Muscle of leg (tissue), 11 donors: ENCODE data around the gene COL25A1. TPM values are rescaled to one million over a fixed set of nuclear protein-coding genes. Genes with fewer than 3 reads are reported as not detected.

ENCODE experiments used
- DNase-seq: peaks from one replicate; pipeline ENCODE4 v3.0.0; 2013
- H3K27ac ChIP-seq: one replicate; pipeline ENCODE4 v1.5.1; 2013; ENCODE audit warnings: mild to moderate bottlenecking, low read length, control low read depth
- H3K27me3 ChIP-seq: one replicate; pipeline ENCODE4 v1.6.1; 2013; ENCODE audit warnings: low read length; ENCODE audit not compliant: control insufficient read depth, insufficient read depth
- H3K36me3 ChIP-seq: one replicate; pipeline ENCODE4 v1.6.1; 2013; ENCODE audit warnings: low read length; ENCODE audit not compliant: control insufficient read depth, insufficient read depth
- H3K4me1 ChIP-seq: one replicate; pipeline ENCODE4 v1.6.1; 2013; ENCODE audit warnings: low read length; ENCODE audit not compliant: control insufficient read depth, insufficient read depth
- H3K4me3 ChIP-seq: one replicate; pipeline ENCODE4 v1.5.1; 2013; ENCODE audit warnings: low read length, control low read depth
- H3K9me3 ChIP-seq: replicated peaks from 2 replicates; pipeline ENCODE4 v1.6.1; 2013; ENCODE audit warnings: low read depth, low read length; ENCODE audit not compliant: control insufficient read depth
- WGBS: methylation state at CpG from one replicate; pipeline ENCODE4 v1.1.5; 2013; ENCODE audit warnings: missing lambda C conversion rate; ENCODE audit not compliant: insufficient coverage; 5-methylcytosine and 5-hydroxymethylcytosine counted together
- polyA plus RNA-seq, 8 donors: library from polyadenylated mRNA; unstranded; fragments of 120-200 nt; gene quantifications; one replicate each; pipeline versions ENCODE4 v1.2.1 to v1.2.3, GENCODE V29; 2013; ENCODE audit warnings: inconsistent platforms in 1 of 8, low replicate concordance in 1 of 8; ENCODE audit not compliant: insufficient read length in 8 of 8, insufficient read depth in 1 of 8
- total RNA-seq: library from RNA; stranded (reverse); fragments of 120-200 nt; gene quantifications from one replicate; pipeline ENCODE4 v1.2.4, GENCODE V29; 2013

COL25A1 gene
- total and polyA plus RNA-seq, 9 donors, result 4.5 to 9.7 (median 5.6) TPM

- no peaks in the 10 kb centered on the region for H3K4me1 ChIP-seq
- H3K4me3 ChIP-seq, result no peak overlapping the region
- no peaks in the 10 kb centered on the region for H3K36me3 ChIP-seq
- no peak for DNase-seq
- H3K9me3 ChIP-seq, result no peaks in the 10 kb centered on the region
- H3K27me3 ChIP-seq, result no peaks in the 10 kb centered on the region
- no peak overlapping the region for H3K27ac ChIP-seq
- 90% methylated on average over 4 of the region's 10 CpGs for WGBS
Measured at GRCh38 chr4:108980455-108981239, 321.8 kb downstream of the COL25A1 start.

- no peak for DNase-seq
- WGBS, result 77% methylated on average over 5 of the region's 6 CpGs
- no peaks in the 10 kb centered on the region for H3K4me1 ChIP-seq
Measured at GRCh38 chr4:108979759-108980158, 322.7 kb downstream of the COL25A1 start.

GRCh38 chr4:108978066-108978465, 324.4 kb downstream of the COL25A1 start:
- Histone ChIP-seq H3K9me3 (no peaks in the 10 kb centered on the region), H3K27me3 (no peaks in the 10 kb centered on the region), H3K4me1 (no peaks in the 10 kb centered on the region), H3K36me3 (no peaks in the 10 kb centered on the region), H3K4me3 (no peak overlapping the region), H3K27ac (no peak overlapping the region)
- DNase-seq, result no peak
- WGBS, result 70% methylated on average over 7 of the region's 9 CpGs

More at GRCh38 chr4:108979759-108980158, 322.7 kb downstream of the COL25A1 start:
- Histone ChIP-seq H3K9me3 (no peaks in the 10 kb centered on the region), H3K27ac (no peak overlapping the region), H3K27me3 (no peaks in the 10 kb centered on the region), H3K4me3 (no peak overlapping the region), H3K36me3 (no peaks in the 10 kb centered on the region)

- H3K4me3 ChIP-seq, result no peak overlapping the region
- no peak overlapping the region for H3K27ac ChIP-seq
- H3K4me1 ChIP-seq, result no peaks in the 10 kb centered on the region
- WGBS, result 7% methylated on average over 1 of the region's 5 CpGs
- no peaks in the 10 kb centered on the region for H3K27me3 ChIP-seq
- no peaks in the 10 kb centered on the region for H3K9me3 ChIP-seq
- peak; percentile 30 for DNase-seq
- no peaks in the 10 kb centered on the region for H3K36me3 ChIP-seq
Measured at GRCh38 chr4:108972613-108973283, 329.7 kb downstream of the COL25A1 start.

GRCh38 chr4:108971473-108971872, 331.0 kb downstream of the COL25A1 start:
- no peaks in the 10 kb centered on the region for H3K4me1 ChIP-seq
- 0% methylated on average over 1 of the region's 1 CpG for WGBS
- no peaks in the 10 kb centered on the region for H3K36me3 ChIP-seq
- DNase-seq, result no peak
- H3K9me3 ChIP-seq, result no peaks in the 10 kb centered on the region
- H3K4me3 ChIP-seq, result no peak overlapping the region
- H3K27ac ChIP-seq, result no peak overlapping the region
- no peaks in the 10 kb centered on the region for H3K27me3 ChIP-seq

GRCh38 chr4:108965472-108966076, 336.9 kb downstream of the COL25A1 start:
- WGBS, result no CpG with 5 or more reads among the region's 3 CpGs
- Histone ChIP-seq H3K27me3 (no peaks in the 10 kb centered on the region), H3K4me1 (no peaks in the 10 kb centered on the region), H3K36me3 (no peaks in the 10 kb centered on the region), H3K27ac (no peak overlapping the region), H3K9me3 (no peaks in the 10 kb centered on the region), H3K4me3 (no peak overlapping the region)
- DNase-seq, result no peak

- H3K4me3 ChIP-seq, result no peak overlapping the region
- H3K4me1 ChIP-seq, result no peaks in the 10 kb centered on the region
- H3K27me3 ChIP-seq, result no peaks in the 10 kb centered on the region
- WGBS, result no CpG with 5 or more reads among the region's 2 CpGs
- no peaks in the 10 kb centered on the region for H3K9me3 ChIP-seq
- H3K27ac ChIP-seq, result no peak overlapping the region
- peak; percentile 53 for DNase-seq
- H3K36me3 ChIP-seq, result no peaks in the 10 kb centered on the region
Measured at GRCh38 chr4:108965016-108965415, 337.4 kb downstream of the COL25A1 start.

- Histone ChIP-seq H3K4me1 (no peaks in the 10 kb centered on the region), H3K27me3 (no peaks in the 10 kb centered on the region), H3K27ac (no peak overlapping the region), H3K4me3 (no peak overlapping the region), H3K9me3 (no peaks in the 10 kb centered on the region), H3K36me3 (no peaks in the 10 kb centered on the region)
- WGBS, result no CpG with 5 or more reads among the region's 1 CpG
- no peak for DNase-seq
Measured at GRCh38 chr4:108963910-108964309, 338.5 kb downstream of the COL25A1 start.

- no peaks in the 10 kb centered on the region for H3K9me3 ChIP-seq
- no peak for DNase-seq
- no peaks in the 10 kb centered on the region for H3K36me3 ChIP-seq
- H3K4me3 ChIP-seq, result no peak overlapping the region
- no peaks in the 10 kb centered on the region for H3K27me3 ChIP-seq
- H3K27ac ChIP-seq, result no peak overlapping the region
- H3K4me1 ChIP-seq, result no peaks in the 10 kb centered on the region
Measured at GRCh38 chr4:108959491-108959890, 343.0 kb downstream of the COL25A1 start.

- WGBS, result no CpG with 5 or more reads among the region's 3 CpGs
- DNase-seq, result no peak
- no peak overlapping the region for H3K4me3 ChIP-seq
Measured at GRCh38 chr4:108954880-108955279, 347.6 kb downstream of the COL25A1 start.

More at GRCh38 chr4:108954880-108955279, 347.6 kb downstream of the COL25A1 start:
- H3K36me3 ChIP-seq, result no peaks in the 10 kb centered on the region
- H3K27ac ChIP-seq, result no peak overlapping the region
- H3K9me3 ChIP-seq, result no peaks in the 10 kb centered on the region
- H3K27me3 ChIP-seq, result no peaks in the 10 kb centered on the region
- H3K4me1 ChIP-seq, result peaks cover 2% of the 10 kb centered on the region
